ENCODE data around the gene SPOPL. TPM values are rescaled to one million over a fixed set of nuclear protein-coding genes. Genes with fewer than 3 reads are reported as not detected.

The SPOPL gene
- total and polyA plus RNA-seq, 2 of the 4 experiments (the other 2 are of a cell fraction) = 4.8 to 20.3 TPM

- intact Hi-C loops (cut with micrococcal nuclease) (no loop called here), dilution Hi-C loops (cut with HindIII; ENCODE audit: low sequenced_read_pairs, unreplicated experiment) (no loop called here), in situ Hi-C loops (cut with MboI; ENCODE audit: low sequenced_read_pairs) (no loop called here)
- no peak overlapping the region for H2BK120ac ChIP-seq (ENCODE audit: low read depth, low read length)
- no peak overlapping the region for H3K23ac ChIP-seq (ENCODE audit: low read depth, low read length)
- no peak overlapping the region for H3K4ac ChIP-seq (ENCODE audit: low read depth, low read length)
- ATAC-seq (ENCODE audit: low read depth) (no peak), DNase-seq (no peak)
- no peak overlapping the region for H2BK5ac ChIP-seq (ENCODE audit: low read depth, low read length, poor library complexity, severe bottlenecking)
- ChIA-PET POLR2A (ENCODE audit: unreplicated experiment) (no interaction called here), CTCF (no interaction called here)
- no peaks in the 10 kb centered on the region for H3K4me1 ChIP-seq (ENCODE audit: control insufficient read depth, insufficient read depth, low read length)
- H3K36me3 ChIP-seq (ENCODE audit: control insufficient read depth, insufficient read depth, low read length) = no peaks in the 10 kb centered on the region
- H3K56ac ChIP-seq (ENCODE audit: extremely low read depth, insufficient read depth, low read length) = no peak overlapping the region
- no peaks in the 10 kb centered on the region for H4K20me1 ChIP-seq (ENCODE audit: insufficient read depth, low read length)
- BruUV-seq (replicated peaks) = no TSS peak
- H3K4me3 ChIP-seq (ENCODE audit: insufficient read depth, low read depth, low read length) = no peak overlapping the region
- no peak overlapping the region for H4K91ac ChIP-seq (ENCODE audit: insufficient read depth, low read depth, low read length)
- H4K5ac ChIP-seq (ENCODE audit: low read depth, low read length) = no peak overlapping the region
- H2AFZ ChIP-seq (replicated peaks; ENCODE audit: low read length, poor library complexity) = no peak overlapping the region
- no peaks in the 10 kb centered on the region; the same call in 1 of the 2 replicates for H3K9me1 ChIP-seq (ENCODE audit: insufficient read depth, low read length)
- WGBS, 2 experiments (ENCODE audit: extremely low coverage in 2 of 2, insufficient read length in 1 of 2) = no CpG with 5 or more reads among the region's 2 CpGs
- H3K9ac ChIP-seq (ENCODE audit: low read depth, low read length) = no peak overlapping the region
- no peak overlapping the region for H3K18ac ChIP-seq (ENCODE audit: low read depth, low read length)
- no peak overlapping the region for H3K27ac ChIP-seq (ENCODE audit: insufficient read depth, low read length)
- no peak overlapping the region for H2AK5ac ChIP-seq (ENCODE audit: low read depth, low read length)
- no peak for TF ChIP-seq CHD1 (IDR thresholded peaks at IDR 0.05; ENCODE audit: low read depth, low read length)
- no peak for TF ChIP-seq RCOR1 (IDR thresholded peaks at IDR 0.05; ENCODE audit: insufficient replicate concordance, low read length)
- no peak for TF ChIP-seq MAZ (IDR thresholded peaks at IDR 0.05; ENCODE audit: borderline replicate concordance, low read depth, low read length)
- no peak for TF ChIP-seq USF2 (IDR thresholded peaks at IDR 0.05; ENCODE audit: low read depth, low read length)
- TF ChIP-seq MAFK (IDR thresholded peaks at IDR 0.05; ENCODE audit: low read depth, low read length) = no peak
- TF ChIP-seq MXI1 (IDR thresholded peaks at IDR 0.05; ENCODE audit: borderline replicate concordance, low read depth, low read length) = no peak
- no peak for TF ChIP-seq CEBPB (IDR thresholded peaks at IDR 0.05; ENCODE audit: low read depth, low read length)
- TF ChIP-seq POLR2A (IDR thresholded peaks at IDR 0.05; ENCODE audit: low read depth, low read length) = no peak
- TF ChIP-seq FOS (IDR thresholded peaks at IDR 0.05; ENCODE audit: low read depth, low read length) = no peak
- no peak for TF ChIP-seq RFX5 (IDR thresholded peaks at IDR 0.05; ENCODE audit: low read depth, low read length)
- no peak for TF ChIP-seq ELK1 (IDR thresholded peaks at IDR 0.05; ENCODE audit: borderline replicate concordance, low read depth, low read length)
- TF ChIP-seq RAD21 (IDR thresholded peaks at IDR 0.05; ENCODE audit: low read length) = no peak
- no peak for TF ChIP-seq CTCF (conservative IDR thresholded peaks at IDR 0.05; ENCODE audit: low read depth, low read length)
- no peak for TF ChIP-seq BHLHE40 (IDR thresholded peaks at IDR 0.05; ENCODE audit: low read depth, low read length)
- TF ChIP-seq NFE2L2 (IDR thresholded peaks at IDR 0.05; ENCODE audit: low read depth, low read length) = no peak
- no peak for TF ChIP-seq SMC3 (IDR thresholded peaks at IDR 0.05; ENCODE audit: low read depth, low read length)
- no peak overlapping the region for H3K4me2 ChIP-seq (ENCODE audit: low read depth, low read length)
- H3K14ac ChIP-seq (replicated peaks; ENCODE audit: low read depth, low read length) = no peak overlapping the region
- no peak overlapping the region for H2BK15ac ChIP-seq (ENCODE audit: low read depth, low read length)
- no peaks in the 10 kb centered on the region for H3K9me3 ChIP-seq (ENCODE audit: control insufficient read depth, insufficient read depth, low read length)
- no peak overlapping the region for H2AK9ac ChIP-seq (replicated peaks; ENCODE audit: low read depth, low read length, poor library complexity)
- no peaks in the 10 kb centered on the region for H3K27me3 ChIP-seq (ENCODE audit: control insufficient read depth, insufficient read depth, low read length)
- no peak overlapping the region for H2BK20ac ChIP-seq (ENCODE audit: low read depth, low read length)
- no peaks in the 10 kb centered on the region for H3K79me1 ChIP-seq (ENCODE audit: low read depth in 1 of 2, low read length in 2 of 2)
- H4K8ac ChIP-seq (ENCODE audit: low read depth in 2 of 2, low read length in 2 of 2) = no peak overlapping the region
These were observed 75.5 kb downstream of the SPOPL start for GRCh38 chr2:138577066-138577465.
